Nephron (organoid): ENCODE data around the gene CELF2.
"Not testable (repeated sequence)": the region's sequence is repeated elsewhere in the genome, so short reads cannot be mapped to it uniquely, and the experiment has no call there.

Experiments used
- H3K27ac Mint-ChIP-seq, 3 experiments: 2 replicates each; pipeline ENCODE4 v1.8.0; 2020; ENCODE audit warnings: mixed read lengths in 3 of 3, mild to moderate bottlenecking in 2 of 3, moderate library complexity in 1 of 3
- H3K27me3 Mint-ChIP-seq: 2 replicates; pipeline ENCODE4 v1.8.0; 2021; ENCODE audit warnings: low read depth, mild to moderate bottlenecking, moderate library complexity, mixed read lengths
- H3K36me3 Mint-ChIP-seq: 2 replicates; pipeline ENCODE4 v1.8.0; 2020; ENCODE audit warnings: low read depth, mixed read lengths
- H3K4me1 Mint-ChIP-seq: 2 replicates; pipeline ENCODE4 v1.8.0; 2020; ENCODE audit warnings: mixed read lengths
- H3K4me3 Mint-ChIP-seq, 3 experiments: 2 replicates each; pipeline ENCODE4 v1.8.0; 2020; ENCODE audit warnings: mild to moderate bottlenecking in 3 of 3, mixed read lengths in 3 of 3, moderate library complexity in 2 of 3
- H3K9me3 Mint-ChIP-seq: 2 replicates; pipeline ENCODE4 v1.8.0; 2020; ENCODE audit warnings: mixed read lengths
- CTCF ChIP-seq, 3 experiments: fragments of 200-600 bp; sonication (generic); IDR thresholded peaks; one replicate each; pipeline ENCODE4 v1.5.0; 2021; ENCODE audit warnings: antibody characterized with exemption in 3 of 3; ENCODE audit not compliant: unreplicated experiment in 3 of 3

The CELF2 gene

GRCh38 chr10:11118686-11119085 lies 101.0 kb downstream of the CELF2 start:
- TF ChIP-seq CTCF (IDR thresholded peaks at IDR 0.05; ENCODE audit: unreplicated experiment in 3 of 3), result no peak
- no peaks in the 10 kb centered on the region for H3K36me3 Mint-ChIP-seq
- peaks cover 4% of the 10 kb centered on the region for H3K27me3 Mint-ChIP-seq
- peaks cover under 1% of the 10 kb centered on the region for H3K9me3 Mint-ChIP-seq
- no peak overlapping the region for H3K27ac Mint-ChIP-seq
- peaks cover 19% of the 10 kb centered on the region for H3K4me1 Mint-ChIP-seq
- H3K4me3 Mint-ChIP-seq, result no peak overlapping the region

GRCh38 chr10:11119843-11120242 lies 102.2 kb downstream of the CELF2 start:
- TF ChIP-seq CTCF (IDR thresholded peaks at IDR 0.05; ENCODE audit: unreplicated experiment in 3 of 3), result no peak
- Mint-ChIP-seq H3K27ac (no peak overlapping the region), H3K9me3 (peaks cover 2% of the 10 kb centered on the region), H3K27me3 (peaks cover 6% of the 10 kb centered on the region), H3K4me3 (no peak overlapping the region), H3K36me3 (no peaks in the 10 kb centered on the region), H3K4me1 (peaks cover 14% of the 10 kb centered on the region)

DNA sequence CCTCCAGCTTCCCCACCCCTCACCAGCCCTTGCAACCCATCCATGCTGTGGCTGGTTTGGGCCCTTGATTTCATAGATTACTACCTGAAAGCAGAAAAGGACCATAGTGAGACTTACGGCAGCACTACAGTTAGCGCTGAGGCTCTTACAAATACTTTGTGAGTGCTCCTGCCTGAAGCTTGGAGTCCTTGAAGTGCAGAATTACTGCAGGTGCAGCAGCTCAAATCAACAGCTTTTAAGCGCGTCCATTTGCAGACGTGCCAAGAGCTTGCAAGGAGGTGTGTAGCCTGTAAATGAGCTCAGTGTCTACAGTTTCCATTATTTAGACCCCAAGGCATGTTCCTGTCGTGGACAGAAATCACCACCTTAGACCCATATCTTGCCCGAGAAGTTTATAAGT lies 103.0 kb downstream of the CELF2 start:
- H3K4me3 Mint-ChIP-seq, result no peak overlapping the region
- H3K27ac Mint-ChIP-seq, result peak overlapping the region in 1 of 3 experiments; percentile 44
- H3K9me3 Mint-ChIP-seq, result peaks cover 2% of the 10 kb centered on the region

GRCh38 chr10:11123892-11124291 lies 106.2 kb downstream of the CELF2 start:
- not testable (repeated sequence) for H3K4me1 Mint-ChIP-seq, H3K27me3 Mint-ChIP-seq, H3K4me3 Mint-ChIP-seq, H3K27ac Mint-ChIP-seq, H3K9me3 Mint-ChIP-seq
- H3K36me3 Mint-ChIP-seq, result peaks cover 12% of the 10 kb centered on the region

More for the DNA sequence above, 103.0 kb downstream of the CELF2 start:
- Mint-ChIP-seq H3K4me1 (peaks cover 5% of the 10 kb centered on the region), H3K36me3 (no peaks in the 10 kb centered on the region), H3K27me3 (peaks cover 6% of the 10 kb centered on the region)
- TF ChIP-seq CTCF (IDR thresholded peaks at IDR 0.05; ENCODE audit: unreplicated experiment in 3 of 3), result no peak

DNA sequence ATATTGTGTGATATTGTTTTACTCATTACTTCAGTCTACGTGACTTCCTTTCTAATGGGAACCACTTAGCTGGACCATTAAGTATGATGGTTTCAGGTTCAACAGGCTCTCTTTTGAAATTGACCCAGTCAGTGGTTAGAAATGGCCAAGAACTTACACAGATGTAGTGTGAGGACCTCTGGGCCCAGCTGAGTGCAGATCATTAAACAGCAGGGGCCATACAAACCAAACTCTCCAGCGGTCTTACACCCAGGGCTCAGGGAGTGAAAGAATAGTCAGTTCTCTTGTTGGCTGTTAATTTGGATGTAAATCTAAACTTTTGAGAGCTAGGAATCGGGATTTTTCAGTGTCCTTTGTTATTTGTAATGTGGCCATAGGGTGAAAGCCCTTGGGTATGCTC lies 107.3 kb downstream of the CELF2 start:
- no peak for TF ChIP-seq CTCF (IDR thresholded peaks at IDR 0.05; ENCODE audit: unreplicated experiment in 3 of 3)

DNA sequence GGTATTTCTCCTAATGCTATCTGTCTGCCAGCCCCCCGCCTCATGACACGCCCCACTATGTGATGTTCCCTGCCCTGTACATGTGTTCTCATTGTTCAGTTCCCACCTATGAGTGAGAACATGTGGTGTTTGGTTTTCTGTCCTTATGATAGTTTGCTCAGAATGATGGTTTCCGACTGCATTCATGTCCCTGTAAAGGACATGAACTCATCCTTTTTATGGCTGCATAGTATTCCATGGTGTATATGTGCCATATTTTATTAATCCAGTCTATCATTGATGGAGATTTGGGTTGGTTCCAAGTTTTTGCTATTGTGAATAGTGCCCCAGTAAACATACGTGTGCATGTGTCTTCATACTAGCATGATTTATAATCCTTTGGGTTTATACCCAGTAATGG lies 109.3 kb downstream of the CELF2 start:
- H3K4me1 Mint-ChIP-seq, H3K27ac Mint-ChIP-seq, H3K27me3 Mint-ChIP-seq, H3K4me3 Mint-ChIP-seq: not testable (repeated sequence)
- Mint-ChIP-seq H3K9me3 (peaks cover 15% of the 10 kb centered on the region), H3K36me3 (peaks cover 12% of the 10 kb centered on the region)

More for the DNA sequence above, 107.3 kb downstream of the CELF2 start:
- peaks cover 15% of the 10 kb centered on the region for H3K9me3 Mint-ChIP-seq
- no peak overlapping the region for H3K27ac Mint-ChIP-seq
- no peak overlapping the region for H3K4me3 Mint-ChIP-seq
- peaks cover 12% of the 10 kb centered on the region for H3K36me3 Mint-ChIP-seq
- H3K4me1 Mint-ChIP-seq, result peaks cover 10% of the 10 kb centered on the region
- H3K27me3 Mint-ChIP-seq, result peaks cover 3% of the 10 kb centered on the region

DNA sequence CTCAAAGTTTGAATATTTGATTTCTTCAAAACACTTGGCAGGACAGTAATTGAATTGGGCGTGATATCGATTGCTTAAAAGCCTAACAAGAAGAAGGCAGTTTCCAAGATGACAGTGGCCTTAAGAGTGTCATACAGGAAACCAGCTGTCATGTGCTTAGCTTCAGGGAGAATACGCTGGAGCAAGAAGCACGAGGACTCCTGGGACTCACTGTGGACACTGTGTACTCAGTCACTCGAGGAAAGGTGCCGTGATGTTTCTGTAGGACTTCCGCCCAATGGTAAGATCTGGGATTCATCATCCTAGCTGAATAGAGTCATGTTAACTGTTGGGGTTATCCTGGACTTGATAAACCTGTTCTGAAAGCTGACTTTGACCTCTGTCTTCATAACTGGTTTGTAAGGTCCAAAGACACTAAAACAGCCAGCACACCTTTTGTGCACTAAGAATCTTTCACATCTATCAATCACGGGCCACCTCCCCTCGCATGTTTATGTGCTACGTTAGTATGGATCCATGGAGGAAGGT lies 113.5 kb downstream of the CELF2 start:
- H3K9me3 Mint-ChIP-seq, result peaks cover 13% of the 10 kb centered on the region
- H3K4me3 Mint-ChIP-seq, result no peak overlapping the region
- no peak overlapping the region for H3K27ac Mint-ChIP-seq
- TF ChIP-seq CTCF (IDR thresholded peaks at IDR 0.05; ENCODE audit: unreplicated experiment in 3 of 3), result no peak
- H3K27me3 Mint-ChIP-seq, result peaks cover 4% of the 10 kb centered on the region
- peaks cover 10% of the 10 kb centered on the region for H3K4me1 Mint-ChIP-seq
- H3K36me3 Mint-ChIP-seq, result peaks cover 12% of the 10 kb centered on the region
